ENCODE data around the gene SLAMF6.

DNA sequence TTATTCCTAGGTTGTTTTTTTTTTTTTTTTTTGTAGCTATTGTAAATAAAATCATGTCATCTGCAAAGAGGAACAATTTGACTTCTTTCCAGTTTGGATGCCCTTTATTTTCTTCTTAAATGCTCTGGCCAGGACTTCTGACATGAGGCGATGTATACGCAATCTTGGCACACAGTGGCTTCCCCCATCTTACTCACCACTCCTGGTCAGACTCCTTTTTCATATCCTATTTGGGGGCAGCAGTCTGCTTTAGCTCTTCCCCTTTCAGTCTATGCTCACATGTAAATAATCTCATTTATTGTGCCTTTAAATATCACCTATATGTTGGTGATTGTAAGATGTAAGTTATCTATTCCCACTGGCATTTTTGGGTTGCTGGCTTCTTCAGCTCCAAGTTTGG, 56.1 kb downstream of the SLAMF6 start:
- TF ChIP-seq, protein P1, sequence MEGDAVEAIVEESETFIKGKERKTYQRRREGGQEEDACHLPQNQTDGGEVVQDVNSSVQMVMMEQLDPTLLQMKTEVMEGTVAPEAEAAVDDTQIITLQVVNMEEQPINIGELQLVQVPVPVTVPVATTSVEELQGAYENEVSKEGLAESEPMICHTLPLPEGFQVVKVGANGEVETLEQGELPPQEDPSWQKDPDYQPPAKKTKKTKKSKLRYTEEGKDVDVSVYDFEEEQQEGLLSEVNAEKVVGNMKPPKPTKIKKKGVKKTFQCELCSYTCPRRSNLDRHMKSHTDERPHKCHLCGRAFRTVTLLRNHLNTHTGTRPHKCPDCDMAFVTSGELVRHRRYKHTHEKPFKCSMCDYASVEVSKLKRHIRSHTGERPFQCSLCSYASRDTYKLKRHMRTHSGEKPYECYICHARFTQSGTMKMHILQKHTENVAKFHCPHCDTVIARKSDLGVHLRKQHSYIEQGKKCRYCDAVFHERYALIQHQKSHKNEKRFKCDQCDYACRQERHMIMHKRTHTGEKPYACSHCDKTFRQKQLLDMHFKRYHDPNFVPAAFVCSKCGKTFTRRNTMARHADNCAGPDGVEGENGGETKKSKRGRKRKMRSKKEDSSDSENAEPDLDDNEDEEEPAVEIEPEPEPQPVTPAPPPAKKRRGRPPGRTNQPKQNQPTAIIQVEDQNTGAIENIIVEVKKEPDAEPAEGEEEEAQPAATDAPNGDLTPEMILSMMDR (IDR thresholded peaks at IDR 0.05 in 4 of 5, conservative IDR thresholded peaks at IDR 0.05 in 1 of 5): no peak
- TF ChIP-seq POLR2A (IDR thresholded peaks at IDR 0.05): no peak

Measured in gastrocnemius medialis (tissue), 4 donors.